HepG2 (cell line): Measurements from ENCODE around the gene BCAS1. TPM values are rescaled to one million over a fixed set of nuclear protein-coding genes. Genes with fewer than 3 reads are reported as not detected.
A peak's percentile ranks its signal among the peaks of the same experiment; 100 is the strongest.

Experiments
- ATAC-seq: fragments of 200-7000 bp; cut with Tn5 transposase; 3 replicates; pipeline ENCODE4 v1.9.1; 2020; ENCODE audit warnings: mild to moderate bottlenecking, moderate library complexity
- BruUV-seq: library from RNA; stranded (reverse); fragments of 400-500 nt; replicated peaks from 2 replicates; lab custom pipeline; 2021; lab: Mats Ljungman, UMichigan
- CTCF ChIA-PET: fragments of 300-600 bp; formaldehyde crosslinking; extraction: SDS; loops from one replicate; lab custom pipeline; 2021; ENCODE audit warnings: low total read pairs, inconsistent platforms, low intra/inter-chr PET ratio; lab: Yijun Ruan, JAX
- POLR2A ChIA-PET: fragments of 350-600 bp; sonication (Branson Sonifier 250); formaldehyde crosslinking; loops from one replicate; lab custom pipeline; 2020; ENCODE audit warnings: antibody characterized with exemption, inconsistent platforms; lab: Yijun Ruan, JAX
- DNase-seq: peaks from one replicate; pipeline ENCODE4 v3.0.0-alpha.2; 2015; ENCODE audit warnings: low spot score
- FAIRE-seq: peaks from 3 replicates; lab custom pipeline; 2011; peaks lifted over from hg19 to GRCh38; lab: Jason Lieb, UNC
- H2AFZ ChIP-seq: one replicate; pipeline ENCODE4 v1.6.1; 2011; ENCODE audit warnings: low read length, inconsistent platforms
- H3K27ac ChIP-seq: fragments of 300-600 bp; 3 replicates; pipeline ENCODE4 v1.8.0; 2011; ENCODE audit warnings: mixed run types, mild to moderate bottlenecking, mixed read lengths, low read length, inconsistent platforms; ENCODE audit not compliant: insufficient read depth; ENCODE audit errors: extremely low read length
- H3K27me3 ChIP-seq, 2 experiments: fragments of 200-600 bp in 1 of 2; 2 replicates in 1 of 2; 3 replicates in 1 of 2; pipeline versions ENCODE4 v1.6.0 to v1.8.0; 2011; ENCODE audit warnings: low read length in 2 of 2, mild to moderate bottlenecking in 2 of 2, moderate library complexity in 2 of 2, inconsistent platforms in 1 of 2; ENCODE audit not compliant: insufficient read depth in 2 of 2, control insufficient read depth in 1 of 2
- H3K36me3 ChIP-seq, 2 experiments: fragments of 200-600 bp in 1 of 2; replicated peaks in 1 of 2; 2 replicates in 1 of 2; 3 replicates in 1 of 2; pipeline versions ENCODE4 v1.5.1 to v1.8.0; 2011; ENCODE audit warnings: low read length in 2 of 2, inconsistent platforms in 1 of 2; ENCODE audit not compliant: insufficient read depth in 2 of 2, control insufficient read depth in 1 of 2
- H3K4me1 ChIP-seq: 2 replicates; pipeline ENCODE4 v1.5.1; 2012; ENCODE audit warnings: low read length, inconsistent platforms; ENCODE audit not compliant: insufficient read depth
- H3K4me2 ChIP-seq: 2 replicates; pipeline ENCODE4 v1.6.0; 2011; ENCODE audit warnings: low read depth, low read length, inconsistent platforms
- H3K4me3 ChIP-seq, 3 experiments: fragments of 200-600 bp in 1 of 3; sonication (generic), shearing (Covaris generic) in 1 of 3; replicated peaks in 1 of 3; 2 replicates each; pipeline ENCODE4 v1.5.1; 2011 to 2016; ENCODE audit warnings: low read length in 3 of 3, inconsistent platforms in 2 of 3, low read depth in 2 of 3, mild to moderate bottlenecking in 2 of 3, control low read depth in 1 of 3, mixed read lengths in 1 of 3; ENCODE audit not compliant: insufficient read depth in 1 of 3
- H3K79me2 ChIP-seq: one replicate; pipeline ENCODE4 v1.6.1; 2011; ENCODE audit warnings: low read length, inconsistent platforms; ENCODE audit not compliant: insufficient read depth
- H3K9ac ChIP-seq: 2 replicates; pipeline ENCODE4 v1.6.0; 2011; ENCODE audit warnings: mild to moderate bottlenecking, low read depth, low read length, inconsistent platforms; ENCODE audit not compliant: insufficient read depth
- H3K9me3 ChIP-seq: 2 replicates; pipeline ENCODE4 v1.5.1; 2012; ENCODE audit warnings: mild to moderate bottlenecking, low read length
- H4K20me1 ChIP-seq: 2 replicates; pipeline ENCODE4 v1.6.0; 2011; ENCODE audit warnings: inconsistent platforms, mild to moderate bottlenecking, low read length, moderate library complexity; ENCODE audit not compliant: insufficient read depth
- NFYC ChIP-seq: IDR thresholded peaks from 2 replicates; pipeline ENCODE4 v1.6.1; 2016; ENCODE audit warnings: missing genetic modification reagents, missing compliant biosample characterization
- TOE1 ChIP-seq: sonication (generic); formaldehyde crosslinking; IDR thresholded peaks from 2 replicates; pipeline ENCODE4 v1.4.0; 2020; ENCODE audit warnings: mild to moderate bottlenecking, missing genetic modification reagents
- ZNF335 ChIP-seq: sonication (generic); formaldehyde crosslinking; IDR thresholded peaks from 2 replicates; pipeline ENCODE4 v1.4.0; 2020; ENCODE audit warnings: missing genetic modification reagents
- WGBS: methylation state at CpG from one replicate; pipeline ENCODE4 v1.1.6; 2017; ENCODE audit warnings: low lambda C conversion rate; 5-methylcytosine and 5-hydroxymethylcytosine counted together
- in situ Hi-C: cut with HindIII; loops from 2 replicates; pipeline ENCODE4 v1.10.0; 2017; ENCODE audit warnings: low pct_unique_long_range_greater_than_20kb; ENCODE audit not compliant: extremely low pct_ligation_motif_present
- intact Hi-C: fragments of 100-400 bp; cut with micrococcal nuclease; formaldehyde crosslinking; loops from one replicate; pipeline ENCODE4 v1.10.0; 2022; ENCODE audit not compliant: unreplicated experiment
- polyA plus RNA-seq, 8 experiments: library from polyadenylated mRNA; depleted of rRNA in 3 of 8; stranded (reverse) in 7 of 8; unstranded in 1 of 8; fragments of >200 nt; fragmentation: Illumina TruSeq in 4 of 8; extraction: Trizol in 4 of 8; gene quantifications; 2 replicates each; pipeline versions ENCODE4 v1.2.1 to v1.2.3, GENCODE V29; 2011 to 2016; ENCODE audit warnings: low read depth in 4 of 8, missing spikeins in 1 of 8, mixed read lengths in 1 of 8; ENCODE audit not compliant: insufficient read depth in 1 of 8
- total RNA-seq, 5 experiments: library from RNA; depleted of rRNA; stranded (reverse); fragments of >200 nt; fragmentation: Illumina TruSeq; extraction: Trizol; gene quantifications; 2 replicates each; pipeline ENCODE4 v1.2.3, GENCODE V29; 2016; ENCODE audit warnings: low read depth in 1 of 5
- TF ChIP-seq, protein P1 (sequence below): sonication (generic); formaldehyde crosslinking; IDR thresholded peaks from 2 replicates; pipeline ENCODE4 v1.4.0; 2020; ENCODE audit warnings: missing genetic modification reagents, borderline replicate concordance
- TF ChIP-seq, protein P2 (sequence below): sonication (generic); formaldehyde crosslinking; IDR thresholded peaks from 2 replicates; pipeline ENCODE4 v1.4.0; 2020; ENCODE audit warnings: missing genetic modification reagents, borderline replicate concordance
- TF ChIP-seq, protein P3 (sequence below): IDR thresholded peaks from 2 replicates; pipeline ENCODE4 v1.6.1; 2016; ENCODE audit warnings: mild to moderate bottlenecking

BCAS1 gene
- total and polyA plus RNA-seq, 2 of the 13 experiments (the other 11 are each of a cell fraction or from before 2014, with no cell fraction given), result 0.55 to 0.91 TPM

DNA sequence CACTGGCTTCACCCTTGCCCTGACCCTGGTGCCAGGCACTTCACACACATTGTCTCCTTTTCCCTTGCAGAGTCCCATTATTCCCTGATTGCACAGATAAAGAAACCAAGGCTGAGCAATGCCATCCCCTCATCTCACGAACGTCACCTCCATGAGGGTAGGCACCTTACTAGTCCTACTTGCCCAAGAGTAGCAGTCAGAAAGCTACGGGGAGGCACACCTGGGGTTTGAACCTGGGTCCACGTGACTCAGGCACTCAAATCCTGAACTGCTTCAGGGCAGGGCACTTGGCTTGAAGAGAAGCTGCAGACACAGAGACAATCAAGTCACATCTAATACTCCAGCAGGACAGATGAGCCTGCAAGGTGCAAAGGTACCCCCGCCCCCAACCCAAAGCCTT, 1.9 kb downstream of the BCAS1 start:
- POLR2A ChIA-PET, result interaction anchor here (1.1 to 3.3 kb wide), 13 partner anchors 10 to 489 kb away, joined by 3 to 16 read pairs (median 9); partner anchors contain the start of gene PFDN4
- H3K27me3 ChIP-seq, result no peaks in the 10 kb centered on the region
- peaks cover 50% of the 10 kb centered on the region for H3K4me1 ChIP-seq
- no peaks in the 10 kb centered on the region for H3K79me2 ChIP-seq
- 66% methylated on average over 5 of the region's 5 CpGs for WGBS
- CTCF ChIA-PET, result no interaction called here
- peak overlapping the region; percentile 69; the same call in 1 of the 2 replicates for H3K4me2 ChIP-seq
- BruUV-seq, result no TSS peak
- in situ Hi-C loops, result loop anchor here (10.0 kb wide), 1 partner anchor 494 kb away; no protein-coding TSS in a partner anchor
- no peak overlapping the region for H3K27ac ChIP-seq
- H3K9ac ChIP-seq, result no peak overlapping the region
- DNase-seq, result no peak
- H2AFZ ChIP-seq, result no peak overlapping the region
- no peaks in the 10 kb centered on the region for H3K9me3 ChIP-seq
- H3K4me3 ChIP-seq, result no peak overlapping the region
- intact Hi-C loops, result no loop called here
- H3K36me3 ChIP-seq, result no peaks in the 10 kb centered on the region
- FAIRE-seq, result no peak
- H4K20me1 ChIP-seq, result no peaks in the 10 kb centered on the region
- no peak for ATAC-seq
- TF ChIP-seq ZNF335 (CRISPR knock-in tag) (no peak), NFYC (CRISPR knock-in tag) (no peak), TOE1 (CRISPR knock-in tag) (no peak)
- TF ChIP-seq, protein P1, sequence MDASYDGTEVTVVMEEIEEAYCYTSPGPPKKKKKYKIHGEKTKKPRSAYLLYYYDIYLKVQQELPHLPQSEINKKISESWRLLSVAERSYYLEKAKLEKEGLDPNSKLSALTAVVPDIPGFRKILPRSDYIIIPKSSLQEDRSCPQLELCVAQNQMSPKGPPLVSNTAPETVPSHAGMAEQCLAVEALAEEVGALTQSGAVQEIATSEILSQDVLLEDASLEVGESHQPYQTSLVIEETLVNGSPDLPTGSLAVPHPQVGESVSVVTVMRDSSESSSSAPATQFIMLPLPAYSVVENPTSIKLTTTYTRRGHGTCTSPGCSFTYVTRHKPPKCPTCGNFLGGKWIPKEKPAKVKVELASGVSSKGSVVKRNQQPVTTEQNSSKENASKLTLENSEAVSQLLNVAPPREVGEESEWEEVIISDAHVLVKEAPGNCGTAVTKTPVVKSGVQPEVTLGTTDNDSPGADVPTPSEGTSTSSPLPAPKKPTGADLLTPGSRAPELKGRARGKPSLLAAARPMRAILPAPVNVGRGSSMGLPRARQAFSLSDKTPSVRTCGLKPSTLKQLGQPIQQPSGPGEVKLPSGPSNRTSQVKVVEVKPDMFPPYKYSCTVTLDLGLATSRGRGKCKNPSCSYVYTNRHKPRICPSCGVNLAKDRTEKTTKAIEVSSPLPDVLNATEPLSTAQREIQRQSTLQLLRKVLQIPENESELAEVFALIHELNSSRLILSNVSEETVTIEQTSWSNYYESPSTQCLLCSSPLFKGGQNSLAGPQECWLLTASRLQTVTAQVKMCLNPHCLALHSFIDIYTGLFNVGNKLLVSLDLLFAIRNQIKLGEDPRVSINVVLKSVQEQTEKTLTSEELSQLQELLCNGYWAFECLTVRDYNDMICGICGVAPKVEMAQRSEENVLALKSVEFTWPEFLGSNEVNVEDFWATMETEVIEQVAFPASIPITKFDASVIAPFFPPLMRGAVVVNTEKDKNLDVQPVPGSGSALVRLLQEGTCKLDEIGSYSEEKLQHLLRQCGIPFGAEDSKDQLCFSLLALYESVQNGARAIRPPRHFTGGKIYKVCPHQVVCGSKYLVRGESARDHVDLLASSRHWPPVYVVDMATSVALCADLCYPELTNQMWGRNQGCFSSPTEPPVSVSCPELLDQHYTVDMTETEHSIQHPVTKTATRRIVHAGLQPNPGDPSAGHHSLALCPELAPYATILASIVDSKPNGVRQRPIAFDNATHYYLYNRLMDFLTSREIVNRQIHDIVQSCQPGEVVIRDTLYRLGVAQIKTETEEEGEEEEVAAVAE (CRISPR knock-in tag), result no peak
- TF ChIP-seq, protein P2, sequence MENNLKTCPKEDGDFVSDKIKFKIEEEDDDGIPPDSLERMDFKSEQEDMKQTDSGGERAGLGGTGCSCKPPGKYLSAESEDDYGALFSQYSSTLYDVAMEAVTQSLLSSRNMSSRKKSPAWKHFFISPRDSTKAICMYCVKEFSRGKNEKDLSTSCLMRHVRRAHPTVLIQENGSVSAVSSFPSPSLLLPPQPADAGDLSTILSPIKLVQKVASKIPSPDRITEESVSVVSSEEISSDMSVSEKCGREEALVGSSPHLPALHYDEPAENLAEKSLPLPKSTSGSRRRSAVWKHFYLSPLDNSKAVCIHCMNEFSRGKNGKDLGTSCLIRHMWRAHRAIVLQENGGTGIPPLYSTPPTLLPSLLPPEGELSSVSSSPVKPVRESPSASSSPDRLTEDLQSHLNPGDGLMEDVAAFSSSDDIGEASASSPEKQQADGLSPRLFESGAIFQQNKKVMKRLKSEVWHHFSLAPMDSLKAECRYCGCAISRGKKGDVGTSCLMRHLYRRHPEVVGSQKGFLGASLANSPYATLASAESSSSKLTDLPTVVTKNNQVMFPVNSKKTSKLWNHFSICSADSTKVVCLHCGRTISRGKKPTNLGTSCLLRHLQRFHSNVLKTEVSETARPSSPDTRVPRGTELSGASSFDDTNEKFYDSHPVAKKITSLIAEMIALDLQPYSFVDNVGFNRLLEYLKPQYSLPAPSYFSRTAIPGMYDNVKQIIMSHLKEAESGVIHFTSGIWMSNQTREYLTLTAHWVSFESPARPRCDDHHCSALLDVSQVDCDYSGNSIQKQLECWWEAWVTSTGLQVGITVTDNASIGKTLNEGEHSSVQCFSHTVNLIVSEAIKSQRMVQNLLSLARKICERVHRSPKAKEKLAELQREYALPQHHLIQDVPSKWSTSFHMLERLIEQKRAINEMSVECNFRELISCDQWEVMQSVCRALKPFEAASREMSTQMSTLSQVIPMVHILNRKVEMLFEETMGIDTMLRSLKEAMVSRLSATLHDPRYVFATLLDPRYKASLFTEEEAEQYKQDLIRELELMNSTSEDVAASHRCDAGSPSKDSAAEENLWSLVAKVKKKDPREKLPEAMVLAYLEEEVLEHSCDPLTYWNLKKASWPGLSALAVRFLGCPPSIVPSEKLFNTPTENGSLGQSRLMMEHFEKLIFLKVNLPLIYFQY (CRISPR knock-in tag), result no peak
- TF ChIP-seq, protein P3, sequence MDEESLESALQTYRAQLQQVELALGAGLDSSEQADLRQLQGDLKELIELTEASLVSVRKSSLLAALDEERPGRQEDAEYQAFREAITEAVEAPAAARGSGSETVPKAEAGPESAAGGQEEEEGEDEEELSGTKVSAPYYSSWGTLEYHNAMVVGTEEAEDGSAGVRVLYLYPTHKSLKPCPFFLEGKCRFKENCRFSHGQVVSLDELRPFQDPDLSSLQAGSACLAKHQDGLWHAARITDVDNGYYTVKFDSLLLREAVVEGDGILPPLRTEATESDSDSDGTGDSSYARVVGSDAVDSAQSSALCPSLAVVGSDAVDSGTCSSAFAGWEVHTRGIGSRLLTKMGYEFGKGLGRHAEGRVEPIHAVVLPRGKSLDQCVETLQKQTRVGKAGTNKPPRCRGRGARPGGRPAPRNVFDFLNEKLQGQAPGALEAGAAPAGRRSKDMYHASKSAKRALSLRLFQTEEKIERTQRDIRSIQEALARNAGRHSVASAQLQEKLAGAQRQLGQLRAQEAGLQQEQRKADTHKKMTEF (CRISPR knock-in tag), result no peak
